Stimulated activated CD8-positive, alpha-beta memory T cell treated with anti-CD3 and anti-CD28 coated beads, Interleukin-7, amount 100 ng/mL, for 4 hours (primary cell): Measurements from ENCODE around the gene ADK.
"Not testable (repeated sequence)": the region's sequence is repeated elsewhere in the genome, so short reads cannot be mapped to it uniquely, and the experiment has no call there.

ENCODE experiments used
- DNase-seq, 2 donors: peaks; one replicate each; pipeline ENCODE4 v3.0.0-alpha.2; 2020; ENCODE audit warnings: low read depth in 2 of 2

ADK gene

GRCh38 chr10:74424565-74424964 lies 273.5 kb downstream of the ADK start:
- no peak for DNase-seq

GRCh38 chr10:74425456-74426001 lies 274.5 kb downstream of the ADK start:
- no peak for DNase-seq

- no peak for DNase-seq
Measured at GRCh38 chr10:74431816-74432215, 280.8 kb downstream of the ADK start.

GRCh38 chr10:74432841-74433594 lies 282.0 kb downstream of the ADK start:
- DNase-seq, result no peak

- no peak for DNase-seq
Measured at GRCh38 chr10:74433595-74433956, 282.6 kb downstream of the ADK start.

- no peak for DNase-seq
Measured at GRCh38 chr10:74433993-74434392, 283.0 kb downstream of the ADK start.

GRCh38 chr10:74434547-74434946 lies 283.5 kb downstream of the ADK start:
- DNase-seq, result no peak

- DNase-seq, result no peak
Measured at GRCh38 chr10:74436523-74437170, 285.6 kb downstream of the ADK start.

GRCh38 chr10:74437822-74438221 lies 286.8 kb downstream of the ADK start:
- DNase-seq, result no peak

- DNase-seq, result no peak
Measured at GRCh38 chr10:74439213-74439612, 288.2 kb downstream of the ADK start.

- no peak for DNase-seq
Measured at GRCh38 chr10:74445493-74445892, 294.5 kb downstream of the ADK start.

- DNase-seq, result no peak
Measured at GRCh38 chr10:74450602-74451001, 299.6 kb downstream of the ADK start.

GRCh38 chr10:74451127-74451829 lies 300.3 kb downstream of the ADK start:
- no peak for DNase-seq

- no peak for DNase-seq
Measured at GRCh38 chr10:74453169-74453568, 302.1 kb downstream of the ADK start.

GRCh38 chr10:74457478-74457877 lies 306.5 kb downstream of the ADK start:
- DNase-seq, result not testable (repeated sequence)

GRCh38 chr10:74460812-74461211 lies 309.8 kb downstream of the ADK start:
- no peak for DNase-seq

GRCh38 chr10:74474022-74474713 lies 323.1 kb downstream of the ADK start:
- DNase-seq, result no peak

GRCh38 chr10:74476162-74476706 lies 325.2 kb downstream of the ADK start:
- DNase-seq, result not testable (repeated sequence)

- DNase-seq, result no peak
Measured at GRCh38 chr10:74480778-74481177, 329.8 kb downstream of the ADK start.

GRCh38 chr10:74483356-74483755 lies 332.3 kb downstream of the ADK start:
- DNase-seq, result no peak

GRCh38 chr10:74485283-74485682 lies 334.3 kb downstream of the ADK start:
- DNase-seq, result no peak

- no peak for DNase-seq
Measured at GRCh38 chr10:74486659-74487058, 335.6 kb downstream of the ADK start.
